SK-N-SH treated with all-trans-retinoic acid at 6 μM for 48 hours (cell line): ENCODE data around the gene THADA.
A peak's percentile ranks its signal among the peaks of the same experiment; 100 is the strongest.
"Not testable (repeated sequence)": the region's sequence is repeated elsewhere in the genome, so short reads cannot be mapped to it uniquely, and the experiment has no call there.

ENCODE experiments used
- ATAC-seq: fragments of 200-7000 bp; cut with Tn5 transposase; 3 replicates; pipeline ENCODE4 v1.9.1; 2020; ENCODE audit warnings: mild to moderate bottlenecking, moderate library complexity
- ARNTL ChIP-seq: fragments of 450-650 bp; formaldehyde crosslinking; IDR thresholded peaks from 2 replicates; pipeline ENCODE4 v1.5.0; 2020; ENCODE audit warnings: low read depth, mild to moderate bottlenecking, moderate library complexity, borderline replicate concordance
- BACH2 ChIP-seq: fragments of 250-450 bp; sonication (Bioruptor Pico); IDR thresholded peaks from 2 replicates; pipeline ENCODE4 v1.9.0; 2021; ENCODE audit warnings: mild to moderate bottlenecking, borderline replicate concordance
- CREB5 ChIP-seq: fragments of 250-450 bp; sonication (Bioruptor Pico); IDR thresholded peaks from 2 replicates; pipeline ENCODE4 v1.5.1; 2020; ENCODE audit warnings: low read depth, mild to moderate bottlenecking, moderate library complexity
- CSDC2 ChIP-seq: fragments of 250-450 bp; sonication (Bioruptor Pico); IDR thresholded peaks from 2 replicates; pipeline ENCODE4 v1.5.0; 2020; ENCODE audit warnings: mild to moderate bottlenecking, moderate library complexity
- ESRRG ChIP-seq: fragments of 250-450 bp; sonication (Bioruptor Pico); IDR thresholded peaks from 2 replicates; pipeline ENCODE4 v1.6.1; 2021; ENCODE audit warnings: mild to moderate bottlenecking
- GLIS3 ChIP-seq: fragments of 250-450 bp; sonication (Bioruptor Pico); IDR thresholded peaks from 2 replicates; pipeline ENCODE4 v1.5.0; 2020; ENCODE audit warnings: mild to moderate bottlenecking, moderate library complexity
- ISL1 ChIP-seq: fragments of 250-450 bp; sonication (Bioruptor Pico); IDR thresholded peaks from 2 replicates; pipeline ENCODE4 v2.1.2; 2022; ENCODE audit warnings: mild to moderate bottlenecking, moderate library complexity
- OSR1 ChIP-seq: fragments of 250-450 bp; sonication (Bioruptor Pico); IDR thresholded peaks from 2 replicates; pipeline ENCODE4 v1.8.0; 2022; ENCODE audit warnings: moderate library complexity, mild to moderate bottlenecking, inconsistent platforms
- PATZ1 ChIP-seq: fragments of 250-450 bp; sonication (Bioruptor Pico); IDR thresholded peaks from 2 replicates; pipeline ENCODE4 v1.8.0; 2020; ENCODE audit warnings: mild to moderate bottlenecking, moderate library complexity, borderline replicate concordance
- PPARA ChIP-seq: fragments of 250-450 bp; sonication (Bioruptor Pico); IDR thresholded peaks from 2 replicates; pipeline ENCODE4 v1.5.0; 2020; ENCODE audit warnings: mild to moderate bottlenecking, borderline replicate concordance
- RARB ChIP-seq: fragments of 250-450 bp; sonication (Bioruptor Pico); IDR thresholded peaks from 2 replicates; pipeline ENCODE4 v1.8.0; 2021; ENCODE audit warnings: mild to moderate bottlenecking, moderate library complexity
- SNAI2 ChIP-seq: fragments of 250-450 bp; sonication (Bioruptor Pico); IDR thresholded peaks from 2 replicates; pipeline ENCODE4 v1.5.0; 2020; ENCODE audit warnings: mild to moderate bottlenecking, moderate library complexity
- TCF4 ChIP-seq: fragments of 250-450 bp; sonication (Bioruptor Pico); IDR thresholded peaks from 2 replicates; pipeline ENCODE4 v1.8.0; 2021; ENCODE audit warnings: mild to moderate bottlenecking, moderate library complexity, borderline replicate concordance
- TOX ChIP-seq: fragments of 250-450 bp; sonication (Bioruptor Pico); IDR thresholded peaks from 2 replicates; pipeline ENCODE4 v1.8.0; 2021; ENCODE audit warnings: mild to moderate bottlenecking, moderate library complexity, borderline replicate concordance
- TSHZ2 ChIP-seq: fragments of 250-450 bp; sonication (Bioruptor Pico); IDR thresholded peaks from 2 replicates; pipeline ENCODE4 v1.5.0; 2020; ENCODE audit warnings: mild to moderate bottlenecking, moderate library complexity
- ZFP3 ChIP-seq: fragments of 250-450 bp; sonication (Bioruptor Pico); IDR thresholded peaks from 2 replicates; pipeline ENCODE4 v1.5.0; 2020; ENCODE audit warnings: mild to moderate bottlenecking, moderate library complexity
- ZNF70 ChIP-seq: fragments of 450-650 bp; formaldehyde crosslinking; IDR thresholded peaks from 2 replicates; pipeline ENCODE4 v1.5.0; 2020; ENCODE audit warnings: mild to moderate bottlenecking, moderate library complexity
- ZNF8 ChIP-seq: fragments of 450-650 bp; formaldehyde crosslinking; IDR thresholded peaks from 2 replicates; pipeline ENCODE4 v1.5.0; 2020; ENCODE audit warnings: mild to moderate bottlenecking, moderate library complexity

THADA gene

GRCh38 chr2:43600596-43600995 is 4.8 kb upstream of the THADA start:
- ATAC-seq: not testable (repeated sequence)
- TF ChIP-seq ZNF8: peak; percentile 82

- ATAC-seq: no peak
- no peak for TF ChIP-seq ZFP3 (CRISPR knock-in tag)
- TF ChIP-seq TSHZ2: no peak
- no peak for TF ChIP-seq CREB5 (CRISPR knock-in tag)
- TF ChIP-seq TOX (CRISPR knock-in tag): no peak
- no peak for TF ChIP-seq PPARA
- TF ChIP-seq PATZ1 (CRISPR knock-in tag): no peak
Measured at GRCh38 chr2:43594875-43595274, 963 bp downstream of the THADA start.

- no peak for TF ChIP-seq ZNF70 (CRISPR knock-in tag)
- TF ChIP-seq BACH2: no peak
- TF ChIP-seq TSHZ2: no peak
- no peak for TF ChIP-seq ZNF8
- TF ChIP-seq ISL1 (CRISPR knock-in tag): no peak
- TF ChIP-seq TOX (CRISPR knock-in tag): no peak
- no peak for TF ChIP-seq RARB (CRISPR knock-in tag)
- no peak for TF ChIP-seq GLIS3 (CRISPR knock-in tag)
- TF ChIP-seq ZFP3 (CRISPR knock-in tag): no peak
- no peak for TF ChIP-seq SNAI2 (CRISPR knock-in tag)
- TF ChIP-seq CREB5 (CRISPR knock-in tag): no peak
- no peak for TF ChIP-seq TCF4
- TF ChIP-seq OSR1: no peak
- no peak for TF ChIP-seq ARNTL (CRISPR knock-in tag)
- no peak for TF ChIP-seq ESRRG (CRISPR knock-in tag)
- no peak for TF ChIP-seq PATZ1 (CRISPR knock-in tag)
- TF ChIP-seq PPARA: no peak
- no peak for TF ChIP-seq CSDC2 (CRISPR knock-in tag)
- no peak for ATAC-seq
Measured at GRCh38 chr2:43593254-43593653, 2.6 kb downstream of the THADA start.
